Endothelial cell of umbilical vein (primary cell): Measurements from ENCODE around the gene IGFBP3. TPM values are rescaled to one million over a fixed set of nuclear protein-coding genes. Genes with fewer than 3 reads are reported as not detected.
"Not testable (repeated sequence)": the region's sequence is repeated elsewhere in the genome, so short reads cannot be mapped to it uniquely, and the experiment has no call there.

Experiments used
- BruUV-seq: library from RNA; stranded (reverse); fragments of 400-500 nt; replicated peaks from 2 replicates; lab custom pipeline; 2021; lab: Mats Ljungman, UMichigan
- CTCF ChIA-PET: fragments of 300-600, 350-600 bp; sonication (Branson Sonifier 250); formaldehyde crosslinking; loops from one replicate; lab custom pipeline; 2021; ENCODE audit warnings: antibody characterized with exemption, inconsistent platforms; lab: Charles Lee
- POLR2A ChIA-PET: fragments of 300-600, 350-600 bp; sonication (Branson Sonifier 250); formaldehyde crosslinking; loops from one replicate; lab custom pipeline; 2021; ENCODE audit warnings: antibody characterized with exemption, inconsistent platforms; lab: Charles Lee
- DNase-seq: peaks from one replicate; pipeline ENCODE4 v3.0.0-alpha.2; 2011; ENCODE audit warnings: low read depth, low spot score
- FAIRE-seq: peaks from 2 replicates; lab custom pipeline; 2011; peaks lifted over from hg19 to GRCh38; lab: Jason Lieb, UNC
- H2AFZ ChIP-seq: 2 replicates; pipeline ENCODE4 v1.6.0; 2012; ENCODE audit warnings: low read depth, low read length, control low read depth, inconsistent platforms
- H3K27ac ChIP-seq: 2 replicates; pipeline ENCODE4 v1.5.1; 2011; ENCODE audit warnings: low read depth, mild to moderate bottlenecking, control low read depth, low read length, moderate library complexity; ENCODE audit not compliant: insufficient read depth
- H3K27me3 ChIP-seq, 2 experiments: 2 replicates each; pipeline versions ENCODE4 v1.6.0 to v1.6.1; 2011; ENCODE audit warnings: low read length in 2 of 2, mixed read lengths in 1 of 2; ENCODE audit not compliant: control insufficient read depth in 2 of 2, insufficient read depth in 2 of 2
- H3K36me3 ChIP-seq, 2 experiments: 2 replicates in 1 of 2; 3 replicates in 1 of 2; pipeline ENCODE4 v1.5.1; 2011; ENCODE audit warnings: low read length in 2 of 2, mild to moderate bottlenecking in 1 of 2, moderate library complexity in 1 of 2; ENCODE audit not compliant: control insufficient read depth in 2 of 2, insufficient read depth in 2 of 2; ENCODE audit errors: extremely low read depth in 1 of 2
- H3K4me1 ChIP-seq: 3 replicates; pipeline ENCODE4 v1.5.1; 2011; ENCODE audit warnings: mild to moderate bottlenecking, low read length; ENCODE audit not compliant: control insufficient read depth, insufficient read depth; ENCODE audit errors: extremely low read depth
- H3K4me2 ChIP-seq: 2 replicates; pipeline ENCODE4 v1.6.1; 2011; ENCODE audit warnings: low read length, control low read depth, mixed read lengths; ENCODE audit not compliant: insufficient read depth
- H3K4me3 ChIP-seq, 3 experiments: fragments of 200-600 bp in 1 of 3; sonication (generic), shearing (Covaris generic) in 1 of 3; replicated peaks in 1 of 3; 2 replicates each; pipeline ENCODE4 v1.5.1; 2011 to 2016; ENCODE audit warnings: control low read depth in 3 of 3, low read length in 3 of 3, mild to moderate bottlenecking in 2 of 3, inconsistent platforms in 1 of 3, low read depth in 1 of 3, moderate library complexity in 1 of 3; ENCODE audit not compliant: insufficient read depth in 1 of 3
- H3K79me2 ChIP-seq: 2 replicates; pipeline ENCODE4 v1.6.0; 2012; ENCODE audit warnings: low read length, inconsistent platforms; ENCODE audit not compliant: control insufficient read depth, insufficient read depth
- H3K9ac ChIP-seq: replicated peaks from 2 replicates; pipeline ENCODE3; 2011; ENCODE audit warnings: low read length, control low read depth; ENCODE audit not compliant: insufficient read depth; ENCODE audit errors: extremely low read depth
- H3K9me1 ChIP-seq: replicated peaks from 3 replicates; pipeline ENCODE4 v1.6.0; 2011; ENCODE audit warnings: mild to moderate bottlenecking, low read length; ENCODE audit not compliant: control insufficient read depth, insufficient read depth; ENCODE audit errors: extremely low read depth
- H3K9me3 ChIP-seq: replicated peaks from 2 replicates; pipeline ENCODE4 v1.5.1; 2012; ENCODE audit warnings: low read length, inconsistent platforms; ENCODE audit not compliant: control insufficient read depth, insufficient read depth
- H4K20me1 ChIP-seq: replicated peaks from 2 replicates; pipeline ENCODE3; 2011; ENCODE audit warnings: mild to moderate bottlenecking, low read length; ENCODE audit not compliant: control insufficient read depth, insufficient read depth; ENCODE audit errors: extremely low read depth
- POLR2A ChIP-seq: IDR thresholded peaks from 2 replicates; pipeline ENCODE4 v1.6.1; 2012; ENCODE audit warnings: low read depth, mild to moderate bottlenecking, control low read depth, low read length
- POLR2AphosphoS5 ChIP-seq: IDR thresholded peaks from 2 replicates; pipeline ENCODE4 v1.6.1; 2012; ENCODE audit warnings: low read depth, mild to moderate bottlenecking, control low read depth, low read length, moderate library complexity; ENCODE audit not compliant: insufficient read depth
- dilution Hi-C: fragments of 300-500 bp; cut with MboI; formaldehyde crosslinking; loops from one replicate; pipeline ENCODE4 v1.15.0; 2019; ENCODE audit warnings: low sequenced_read_pairs; ENCODE audit not compliant: extremely low pct_ligation_motif_present
- intact Hi-C: fragments of 100-400 bp; cut with micrococcal nuclease; formaldehyde crosslinking; loops from one replicate; pipeline ENCODE4 v1.10.0; 2022
- polyA plus RNA-seq, 4 experiments: library from polyadenylated mRNA; depleted of rRNA in 3 of 4; stranded (reverse) in 3 of 4; unstranded in 1 of 4; fragments of >200 nt; gene quantifications; 2 replicates each; pipeline versions ENCODE4 v1.2.1 to v1.2.3, GENCODE V29; 2011 to 2012; ENCODE audit warnings: missing spikeins in 1 of 4
- total RNA-seq: library from RNA; stranded (reverse); gene quantifications from 2 replicates; pipeline ENCODE4 v1.2.3, GENCODE V29; 2021

Gene IGFBP3
- total and polyA plus RNA-seq, 2 donors (not counting 3 experiments of a cell fraction or from before 2014, with no cell fraction given): 3.4 to 10.1 TPM

- ChIA-PET POLR2A (no interaction called here), CTCF (no interaction called here)
- Histone ChIP-seq H3K79me2 (no peaks in the 10 kb centered on the region), H4K20me1 (no peaks in the 10 kb centered on the region), H3K4me3 (no peak overlapping the region), H2AFZ (no peak overlapping the region), H3K36me3 (no peaks in the 10 kb centered on the region), H3K27me3 (no peaks in the 10 kb centered on the region), H3K4me2 (no peak overlapping the region), H3K9me3 (no peaks in the 10 kb centered on the region), H3K9me1 (no peaks in the 10 kb centered on the region), H3K4me1 (no peaks in the 10 kb centered on the region), H3K9ac (no peak overlapping the region), H3K27ac (no peak overlapping the region)
- DNase-seq (no peak), FAIRE-seq (no peak)
- intact Hi-C loops: no loop called here
- no TSS peak for BruUV-seq
- dilution Hi-C loops: no loop called here
- no peak for TF ChIP-seq POLR2AphosphoS5
- no peak for TF ChIP-seq POLR2A
Observed at GRCh38 chr7:45940939-45941338, 19.9 kb upstream of the IGFBP3 start.

- H3K9ac ChIP-seq, BruUV-seq, H3K9me3 ChIP-seq, H3K27me3 ChIP-seq, H3K36me3 ChIP-seq, H3K79me2 ChIP-seq, intact Hi-C loops, POLR2A ChIA-PET, FAIRE-seq, H3K4me2 ChIP-seq, H3K4me3 ChIP-seq, H3K4me1 ChIP-seq, H3K9me1 ChIP-seq, H4K20me1 ChIP-seq, H2AFZ ChIP-seq, DNase-seq, dilution Hi-C loops, H3K27ac ChIP-seq: not testable (repeated sequence)
- CTCF ChIA-PET: interaction anchor here (1.5 kb wide), 1 partner anchor 17 kb away, joined by 5 read pairs; no protein-coding TSS in a partner anchor
Observed at GRCh38 chr7:45940237-45940781, 19.2 kb upstream of the IGFBP3 start.
